RPMI8226 (cell line): ENCODE data around the gene NT5C1A.

Experiments used
- DNase-seq: peaks from one replicate; pipeline ENCODE4 v3.0.0-alpha.2; 2015

The NT5C1A gene

DNA sequence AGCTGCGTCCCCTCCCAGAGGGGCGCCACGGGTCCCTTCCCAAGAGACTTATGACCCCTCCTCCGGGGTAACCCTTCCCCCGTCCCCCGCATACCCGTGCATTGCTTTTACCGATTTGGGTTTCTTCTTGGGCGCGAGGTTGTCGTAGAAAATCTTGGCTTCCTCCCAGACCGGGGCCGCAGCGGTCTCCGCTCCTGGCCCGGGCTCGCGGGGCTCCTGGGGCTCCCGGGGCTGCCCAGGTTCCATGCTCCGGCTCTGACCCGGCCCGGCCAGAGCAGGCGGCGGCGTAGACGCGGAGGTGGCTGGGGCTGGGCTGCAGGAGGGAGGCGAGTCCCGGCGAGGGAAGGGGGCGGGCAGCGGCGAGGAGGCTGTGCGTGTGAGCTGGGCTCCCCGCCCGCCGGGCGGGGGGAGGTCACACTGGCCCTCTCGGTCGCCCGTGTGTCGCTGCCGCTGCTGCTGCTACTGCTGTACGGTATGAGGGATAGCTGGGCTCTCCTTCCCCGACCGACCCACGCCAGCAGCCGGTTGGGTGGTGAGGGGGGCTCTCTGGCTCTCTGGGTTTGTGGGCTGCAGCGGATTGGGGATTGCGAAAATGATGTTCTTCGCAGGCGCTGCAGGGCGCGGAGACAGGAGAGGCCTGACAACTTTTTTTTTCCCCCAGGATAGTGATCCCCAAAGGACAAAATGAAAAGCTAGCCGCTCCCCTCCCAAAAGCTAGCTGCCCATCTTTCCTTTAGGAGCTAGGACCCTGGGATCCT, at the start of gene NT5C1A:
Gene NT5C1A, minus strand, starts transcription at position 315 of the 758 bp plus-strand sequence. Its CDS starts 69 bp downstream, at position 246.
- DNase-seq = peak; percentile 42

DNA sequence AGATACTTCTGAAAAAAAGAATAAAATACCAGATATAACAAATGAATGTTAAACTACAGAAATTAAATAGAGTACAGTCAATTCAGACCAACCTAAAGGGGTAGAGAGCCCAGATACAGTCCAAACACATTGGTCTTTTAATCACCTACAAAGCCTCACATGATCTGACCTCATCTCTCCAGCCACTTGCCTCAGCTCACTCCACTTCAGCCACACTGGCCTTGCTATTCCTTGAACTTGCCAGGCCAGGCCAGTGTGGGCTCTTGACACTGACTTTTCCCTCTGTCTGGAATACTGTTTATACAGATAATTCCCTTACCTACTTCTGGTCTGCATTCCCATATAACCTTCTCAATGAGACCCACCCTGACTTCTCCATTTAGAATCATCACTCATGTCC, 49.8 kb upstream of the NT5C1A start:
- no peak for DNase-seq

DNA sequence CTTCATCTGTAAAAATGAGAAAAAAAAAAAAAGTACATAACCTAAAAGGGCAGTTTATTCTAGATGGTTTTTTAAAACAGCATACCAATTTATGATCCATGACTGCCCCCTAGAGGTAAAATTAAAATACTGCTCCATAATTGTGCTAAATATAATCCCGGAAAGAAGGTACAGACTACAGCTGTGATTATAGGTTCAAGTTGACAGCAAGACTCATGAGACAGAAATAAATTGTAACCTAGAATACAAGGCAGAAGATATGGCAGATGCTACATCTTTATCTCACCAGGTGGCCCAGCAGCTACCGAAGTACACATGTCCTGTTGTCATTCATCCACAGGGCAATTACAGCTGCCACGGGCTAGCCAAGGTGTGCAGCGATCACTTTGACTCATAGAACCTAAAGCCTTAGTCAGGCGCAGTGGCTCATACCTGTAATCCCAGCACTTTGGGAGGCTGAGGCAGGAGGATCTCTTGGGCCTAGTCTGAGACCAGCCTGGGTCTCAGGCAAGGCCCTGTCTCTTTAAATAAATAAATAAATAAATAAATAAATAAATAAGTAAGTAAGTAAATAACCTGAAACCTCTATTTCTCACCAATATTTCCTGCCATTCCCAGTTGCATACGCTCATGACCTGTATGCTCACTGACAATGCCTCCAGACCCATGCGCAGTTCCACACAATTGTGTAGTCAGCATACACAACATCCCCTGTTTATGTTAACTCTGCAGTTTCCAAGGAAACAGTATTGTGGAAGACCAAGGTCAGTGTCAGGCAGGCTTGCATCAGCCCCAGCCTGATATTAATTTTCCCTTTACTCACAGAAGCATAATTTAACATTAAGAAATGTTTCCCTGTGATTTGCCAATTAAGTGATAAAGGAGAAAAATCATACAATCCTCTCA, 48.4 kb upstream of the NT5C1A start:
- peak; percentile 76 for DNase-seq

DNA sequence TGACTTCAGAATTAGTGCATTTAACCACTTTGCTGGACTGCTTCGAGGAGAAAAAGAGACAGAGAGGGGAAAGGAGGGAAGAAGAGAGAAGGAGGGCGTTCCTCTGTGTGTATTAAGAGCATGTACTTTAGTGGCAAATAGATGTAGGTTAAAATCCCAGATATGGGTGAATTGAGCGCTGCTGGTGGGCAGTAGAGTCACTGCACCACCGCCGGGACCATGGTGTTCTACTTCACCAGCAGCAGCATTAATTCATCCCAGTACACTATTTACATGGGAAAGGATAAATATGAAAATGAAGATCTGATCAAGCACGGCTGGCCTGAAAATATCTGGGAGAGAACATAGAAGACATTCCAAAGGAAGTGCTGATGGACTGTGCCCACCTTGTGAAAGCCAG, 45.9 kb upstream of the NT5C1A start:
- DNase-seq = peak; percentile 23

DNA sequence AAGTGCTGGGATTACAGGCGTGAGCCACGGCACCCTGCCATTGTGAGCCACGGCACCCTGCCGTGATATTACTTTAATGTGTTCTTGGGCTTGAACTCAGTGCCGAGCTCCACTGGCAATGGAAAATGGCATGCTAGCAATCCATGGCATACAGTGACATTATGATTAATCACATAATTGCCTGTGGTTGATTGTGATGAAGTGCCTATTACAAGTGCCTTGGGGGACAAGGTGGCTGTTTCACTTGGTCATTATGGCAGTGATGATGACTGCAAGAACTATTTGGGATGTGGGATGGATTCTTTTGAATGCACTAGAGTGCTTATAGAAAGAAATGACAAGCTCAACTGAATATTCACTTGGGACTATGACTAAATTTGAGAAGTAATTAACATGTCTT, 41.6 kb upstream of the NT5C1A start:
- DNase-seq = no peak

DNA sequence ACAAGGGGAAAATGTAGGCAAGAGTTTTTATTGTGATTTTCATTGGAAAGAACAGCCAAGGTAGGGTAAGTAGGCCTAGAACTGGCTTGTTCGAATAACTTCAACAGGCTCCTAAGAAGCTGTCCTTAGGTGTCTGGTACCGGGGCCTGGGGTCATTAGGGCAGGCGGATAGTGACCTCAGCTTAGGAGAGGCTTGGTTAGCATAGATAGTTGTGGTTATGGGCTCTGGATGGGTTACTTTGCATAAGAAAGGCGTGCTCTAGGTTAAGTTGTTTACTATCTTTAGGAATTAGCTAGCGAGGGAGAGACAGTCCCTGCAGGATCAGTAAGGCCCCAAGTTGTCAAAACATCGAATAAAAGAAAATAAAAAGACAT, 40.0 kb upstream of the NT5C1A start:
- no peak for DNase-seq

DNA sequence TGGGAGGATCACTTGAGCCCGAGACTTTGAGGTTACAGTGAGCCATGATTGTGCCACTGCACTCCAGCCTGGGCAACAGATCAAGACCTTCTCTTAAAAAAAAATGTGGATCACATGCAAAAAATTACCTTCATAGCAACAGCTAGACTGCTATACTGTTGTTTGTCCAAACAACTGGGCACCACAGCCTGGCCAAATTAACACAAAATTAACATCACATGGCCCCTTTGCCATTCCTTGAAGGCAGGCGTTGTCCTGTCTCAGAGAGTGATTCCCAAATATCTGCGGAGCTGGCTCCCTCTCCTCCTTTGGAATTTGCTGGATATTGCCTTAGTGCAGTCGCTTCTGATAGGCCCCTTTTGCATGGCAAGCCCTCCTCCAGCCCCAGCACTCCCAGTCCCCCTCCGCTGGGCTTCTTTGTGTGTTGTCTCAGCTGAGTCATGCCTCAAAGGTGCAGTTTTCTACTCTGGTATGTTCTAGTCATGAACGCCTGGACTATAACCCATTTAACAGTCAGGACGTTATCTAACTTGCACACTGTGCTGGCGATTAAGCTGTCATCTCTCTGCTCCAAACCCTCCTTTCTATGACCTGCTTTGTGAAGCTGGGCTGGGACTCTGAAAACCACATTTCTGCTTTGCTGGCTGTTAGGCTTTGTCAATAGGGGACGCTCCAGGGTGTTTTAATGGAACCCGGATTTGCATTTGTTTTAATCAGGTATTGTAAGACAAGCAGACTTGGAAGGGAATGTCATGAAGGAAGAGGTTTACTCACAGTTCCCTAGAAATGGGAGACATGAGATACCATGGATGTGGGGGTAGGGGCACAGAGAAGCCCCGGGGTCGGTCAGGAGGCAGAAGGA, 39.4 kb upstream of the NT5C1A start:
- no peak for DNase-seq

DNA sequence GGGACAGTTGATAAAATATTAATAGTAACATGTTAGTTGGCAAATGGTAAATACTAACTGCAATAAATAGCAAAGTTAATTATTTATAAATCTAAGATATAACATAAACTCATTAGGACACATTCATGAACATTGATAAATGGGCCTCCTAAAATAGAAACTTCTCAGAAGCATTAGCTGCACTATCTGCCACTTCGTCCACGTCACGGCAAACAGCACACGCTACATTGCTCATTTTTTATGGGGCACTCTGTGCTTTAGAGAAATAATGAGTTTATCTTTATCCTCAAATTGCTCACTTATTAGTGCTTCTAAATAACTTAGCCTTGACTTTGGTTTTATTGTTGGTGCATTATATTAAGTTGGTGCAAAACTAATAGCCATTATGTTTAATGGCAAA, 35.6 kb upstream of the NT5C1A start:
- no peak for DNase-seq

DNA sequence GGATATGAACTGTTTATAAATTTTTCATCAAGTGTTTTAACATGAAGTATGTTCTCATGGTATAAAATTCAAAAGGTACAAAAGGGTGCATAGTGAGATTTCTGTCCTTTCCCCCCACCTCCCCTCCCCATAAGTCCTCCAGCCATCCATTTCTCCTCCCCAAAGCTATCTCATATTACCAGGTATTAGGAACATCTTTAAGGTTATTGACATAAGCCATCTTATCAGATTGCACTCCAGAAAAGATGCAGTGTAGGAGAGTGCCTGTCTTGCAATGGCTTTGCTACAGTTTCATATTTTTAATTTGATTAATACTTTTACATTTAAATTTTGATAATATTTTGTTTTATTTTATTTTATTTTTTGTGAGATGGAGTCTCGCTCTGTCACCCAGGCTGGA, 32.9 kb upstream of the NT5C1A start:
- no peak for DNase-seq

DNA sequence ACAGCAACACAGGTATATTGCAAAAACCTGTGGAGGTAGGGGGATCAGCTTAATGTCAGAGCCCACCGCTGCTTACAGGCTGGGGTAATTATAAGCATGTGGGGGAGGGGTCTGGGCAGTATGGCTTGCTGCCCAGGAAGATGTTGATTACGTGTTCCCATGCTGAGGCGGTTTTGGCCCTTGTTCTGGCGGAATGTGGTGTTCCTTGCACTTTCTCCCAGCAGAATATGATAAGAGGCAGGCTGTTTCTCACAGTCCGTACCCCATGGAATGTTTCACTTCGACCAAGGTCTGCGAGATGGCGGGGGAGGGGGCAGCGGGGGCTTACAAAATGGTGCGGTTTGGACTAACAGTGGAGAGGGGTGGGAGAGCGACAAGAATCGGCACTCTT, 29.1 kb upstream of the NT5C1A start:
- no peak for DNase-seq

DNA sequence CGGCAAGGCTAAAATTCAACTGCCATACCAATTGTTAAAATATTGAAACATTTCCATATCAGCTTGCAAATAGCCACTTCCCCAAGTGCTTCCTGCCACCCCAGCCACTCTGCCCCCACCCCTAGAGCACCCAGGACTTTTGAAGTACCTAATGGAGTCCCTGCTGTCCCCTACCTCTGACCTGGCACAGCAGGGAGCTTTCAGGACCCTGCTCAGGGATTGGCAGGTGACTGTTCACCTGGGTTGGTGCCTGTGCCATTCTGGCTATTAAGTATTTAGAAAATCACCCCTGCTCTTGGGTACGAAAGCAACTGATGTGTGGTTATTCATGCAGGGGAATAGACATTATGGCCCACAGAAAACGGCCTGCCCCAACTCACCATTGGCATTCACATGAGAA, 28.4 kb upstream of the NT5C1A start:
- no peak for DNase-seq

DNA sequence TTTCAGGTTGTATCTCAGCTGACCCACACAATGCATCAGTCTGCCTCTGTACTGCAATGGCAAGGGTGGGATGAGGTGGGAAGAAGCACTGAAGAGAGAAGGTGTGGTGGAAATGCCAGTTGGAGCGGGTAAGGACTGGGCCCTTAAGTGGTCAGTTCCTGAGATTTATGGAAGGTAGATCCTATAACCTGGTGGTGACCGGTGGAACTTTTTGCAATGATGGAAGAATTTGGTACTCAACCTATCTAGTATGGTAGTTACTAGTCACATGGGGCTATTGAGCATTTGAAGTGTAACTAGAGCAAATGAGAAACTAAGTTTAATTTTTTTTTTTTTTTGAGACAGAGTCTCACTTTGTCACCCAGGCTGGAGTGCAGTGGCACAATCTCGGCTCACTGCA, 27.5 kb upstream of the NT5C1A start:
- no peak for DNase-seq

DNA sequence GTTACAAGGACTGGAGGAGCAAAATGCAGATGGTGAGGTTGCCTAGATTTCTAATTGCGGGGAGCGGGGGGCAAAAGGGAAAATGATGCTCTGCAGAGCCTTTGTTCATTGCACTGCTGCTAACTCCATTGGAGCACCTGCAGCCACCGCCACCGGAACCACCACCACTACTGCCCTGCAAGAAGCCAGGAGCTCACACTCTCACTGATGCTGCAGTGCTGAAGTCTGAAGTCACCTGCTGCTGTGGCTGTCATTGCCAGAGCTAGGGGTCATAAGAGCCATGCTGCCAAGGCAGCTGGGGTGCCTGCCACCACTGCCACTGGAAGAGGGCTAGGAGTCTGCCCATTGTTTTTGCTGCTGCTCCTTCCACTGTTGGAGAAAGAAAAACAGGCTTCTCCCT, 26.7 kb upstream of the NT5C1A start:
- DNase-seq = no peak

DNA sequence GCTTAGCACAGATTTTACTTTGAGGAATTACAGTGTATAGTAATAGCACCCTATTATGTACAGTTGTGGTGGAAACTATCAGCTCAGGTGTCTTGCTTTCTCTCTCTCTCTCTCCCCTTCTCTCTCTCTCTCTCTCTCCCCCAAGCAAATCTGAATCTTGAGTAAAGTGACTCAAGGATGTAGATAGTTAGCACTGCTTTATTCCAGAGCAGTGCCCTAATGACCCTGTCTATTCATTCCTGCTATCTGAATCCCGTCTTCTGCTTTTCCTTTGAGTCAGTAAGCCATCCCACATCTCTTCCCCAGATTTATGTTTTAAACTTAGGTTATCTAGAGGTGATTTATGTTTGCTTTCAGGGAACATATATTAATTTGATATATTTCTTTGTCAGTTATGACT, 24.5 kb upstream of the NT5C1A start:
- DNase-seq = no peak

DNA sequence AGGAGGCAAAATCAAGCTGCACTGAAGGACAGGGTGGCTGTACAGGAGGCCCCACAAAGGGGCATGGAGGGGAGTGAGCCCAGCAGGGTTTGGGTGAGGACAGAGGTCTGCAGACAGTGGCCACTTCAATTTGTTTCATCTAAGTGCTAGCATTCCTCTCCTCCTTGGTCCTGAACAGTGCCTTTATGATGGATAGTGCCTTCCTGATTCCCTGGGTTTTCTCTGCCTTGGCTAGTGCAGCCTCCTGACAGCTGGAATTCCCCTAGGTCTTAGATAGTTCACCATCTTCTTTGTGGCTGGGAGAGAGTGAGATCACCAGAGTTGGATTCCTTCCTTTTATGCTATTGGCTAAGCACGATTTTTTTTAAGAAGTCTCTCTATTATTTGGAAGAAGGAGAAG, 23.1 kb upstream of the NT5C1A start:
- no peak for DNase-seq

DNA sequence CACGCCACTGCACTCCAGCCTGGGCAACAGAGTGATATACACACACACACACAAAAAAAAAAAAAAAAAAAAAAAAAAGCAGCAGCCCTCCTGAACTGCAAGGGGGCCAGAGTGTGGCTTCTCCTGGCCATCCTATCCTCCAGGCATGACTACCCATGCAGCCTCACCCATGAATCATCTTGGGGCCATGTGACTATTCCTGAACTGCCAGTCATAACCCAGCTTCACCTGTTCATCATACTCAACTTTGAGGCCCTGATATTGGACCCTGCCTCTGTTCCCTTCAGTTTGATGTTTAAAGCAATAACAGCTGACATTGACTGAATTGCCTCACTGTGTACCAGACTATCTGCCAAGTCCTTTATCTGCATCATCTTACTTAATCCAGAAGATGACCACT, 22.1 kb upstream of the NT5C1A start:
- no peak for DNase-seq

DNA sequence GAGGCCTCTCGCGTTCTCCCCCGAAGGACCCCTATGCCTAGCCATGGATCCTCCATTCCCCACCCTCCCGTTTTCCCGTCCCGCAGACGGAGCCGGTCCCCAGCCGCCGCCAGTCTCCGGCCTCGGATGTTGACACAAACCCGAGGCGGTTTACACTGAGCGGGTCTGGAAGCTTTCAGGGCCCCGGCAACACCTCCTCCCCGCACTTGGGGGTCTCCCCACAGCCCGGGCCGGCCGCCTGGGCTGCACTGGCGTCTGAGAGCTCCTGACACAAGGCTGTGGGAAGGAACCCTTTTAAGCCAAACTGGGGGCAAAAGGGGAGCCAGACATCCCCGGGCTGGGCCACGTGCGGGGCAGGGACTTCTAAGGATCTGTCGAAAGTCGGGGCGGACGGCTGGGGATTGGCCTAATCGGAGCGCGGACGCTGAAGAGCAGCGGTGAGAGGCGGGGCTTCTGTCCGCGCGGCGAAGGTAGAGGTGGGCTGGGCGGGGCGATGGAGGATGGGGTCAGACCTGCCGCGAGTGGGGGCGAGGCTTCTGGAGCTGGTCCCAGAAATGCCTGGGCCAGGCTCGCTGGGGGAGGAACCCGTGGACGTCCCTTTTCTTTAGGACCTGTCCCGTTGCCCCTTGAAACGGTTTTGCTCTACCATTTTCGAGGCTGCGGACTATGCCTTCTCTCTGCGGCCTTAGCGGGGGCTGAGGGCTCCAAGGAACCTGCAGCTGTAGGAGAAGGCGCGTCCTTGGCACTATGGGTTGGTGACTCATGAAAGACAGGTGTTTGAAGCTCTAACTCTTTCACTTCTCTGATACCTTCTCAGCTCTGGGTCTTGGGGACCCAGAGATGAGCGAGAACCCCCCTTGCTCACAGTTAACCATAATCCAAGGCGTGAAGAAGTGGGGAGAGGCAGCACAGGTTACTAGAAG, 20.5 kb upstream of the NT5C1A start:
- DNase-seq = no peak

DNA sequence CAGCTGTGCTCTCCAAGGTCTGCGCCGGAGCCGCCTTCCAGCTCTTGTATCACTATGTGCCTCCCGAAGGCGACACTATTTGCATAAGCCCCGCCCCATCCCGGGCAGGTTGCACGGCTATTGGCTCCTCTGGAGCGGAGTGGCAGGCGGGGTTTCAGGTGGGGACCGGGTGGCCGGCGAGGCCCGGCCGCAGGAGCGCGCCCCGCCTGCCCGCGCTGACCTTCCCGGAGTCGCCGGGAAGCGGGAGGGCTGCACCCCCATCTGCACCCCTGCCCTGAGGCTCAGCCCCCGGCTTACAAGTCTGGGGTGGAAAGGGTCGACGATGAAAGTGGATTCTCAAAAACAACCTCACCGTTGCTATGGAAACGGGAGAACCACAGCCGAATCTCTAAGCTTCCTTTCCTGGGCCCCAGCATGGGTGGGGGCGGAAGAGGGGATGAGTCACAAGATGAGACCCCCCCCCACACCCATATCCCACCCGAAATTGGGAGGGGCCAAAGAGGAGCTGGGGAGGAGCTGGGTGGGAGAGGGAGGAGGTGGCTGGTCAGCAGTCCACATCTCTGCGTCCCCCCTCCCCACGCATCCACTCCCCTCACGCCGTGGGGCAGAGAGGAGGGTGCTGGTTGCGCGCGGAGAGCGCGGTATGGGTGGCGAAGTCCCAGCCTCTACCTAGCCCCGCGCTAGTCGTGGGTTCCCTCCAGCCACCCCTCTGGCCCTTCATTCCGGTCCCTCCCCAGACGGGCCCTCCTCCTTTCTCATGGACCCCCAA, 19.7 kb upstream of the NT5C1A start, which contains the start of gene HPCAL4:
Gene HPCAL4, minus strand, starts transcription at position 51 of the 769 bp plus-strand sequence. CDS start 6,830 bp downstream, outside the sequence.
- peak; percentile 94 for DNase-seq

DNA sequence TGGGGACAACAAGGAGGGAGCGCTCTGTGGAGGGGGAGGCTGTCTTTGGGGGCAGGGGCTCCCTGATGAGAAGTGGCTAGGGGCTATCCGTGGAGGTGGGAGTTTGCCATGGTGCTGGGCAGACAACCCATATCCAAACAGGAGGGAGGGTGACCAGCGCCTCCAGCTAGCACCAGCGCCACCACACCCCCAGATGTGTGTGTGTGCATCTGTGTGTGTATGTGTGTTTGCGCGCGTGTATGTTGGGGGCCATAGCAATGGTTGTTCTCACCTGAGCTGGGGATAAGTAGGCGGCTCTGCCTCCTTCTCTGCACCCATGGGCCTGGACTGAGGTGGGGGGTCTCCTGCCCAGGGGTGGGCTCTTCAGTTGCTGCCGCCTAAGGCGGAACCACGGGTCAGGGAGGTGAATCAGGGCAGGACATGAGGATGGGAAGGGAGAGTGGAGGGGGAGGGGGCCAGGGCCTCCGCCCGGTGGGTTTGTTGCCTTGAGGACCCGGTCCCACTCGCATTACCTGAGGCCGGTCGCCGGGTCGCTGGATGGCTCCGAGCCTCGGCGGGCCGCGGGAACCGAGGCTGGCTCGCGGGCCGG, 19.0 kb upstream of the NT5C1A start:
- no peak for DNase-seq

DNA sequence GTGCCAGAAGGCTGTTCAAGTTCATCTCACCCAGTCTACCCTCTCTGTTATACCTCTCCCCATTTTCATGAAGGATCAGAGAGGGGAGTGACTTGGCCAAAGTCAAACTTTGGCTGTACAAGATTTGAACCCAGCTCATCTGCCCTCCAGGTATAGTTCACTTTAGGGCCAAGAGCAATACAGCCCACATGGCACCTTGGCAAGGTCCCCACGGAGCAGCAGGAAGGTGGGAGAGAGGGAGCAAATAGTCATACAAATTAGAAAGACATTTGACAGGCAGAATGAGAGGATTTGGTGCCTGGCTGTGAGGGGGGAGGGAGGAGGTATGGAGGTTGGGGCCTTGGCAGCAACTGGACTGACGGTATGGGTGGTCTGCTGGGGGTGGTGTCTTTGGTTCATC, 18.3 kb upstream of the NT5C1A start:
- DNase-seq = no peak

DNA sequence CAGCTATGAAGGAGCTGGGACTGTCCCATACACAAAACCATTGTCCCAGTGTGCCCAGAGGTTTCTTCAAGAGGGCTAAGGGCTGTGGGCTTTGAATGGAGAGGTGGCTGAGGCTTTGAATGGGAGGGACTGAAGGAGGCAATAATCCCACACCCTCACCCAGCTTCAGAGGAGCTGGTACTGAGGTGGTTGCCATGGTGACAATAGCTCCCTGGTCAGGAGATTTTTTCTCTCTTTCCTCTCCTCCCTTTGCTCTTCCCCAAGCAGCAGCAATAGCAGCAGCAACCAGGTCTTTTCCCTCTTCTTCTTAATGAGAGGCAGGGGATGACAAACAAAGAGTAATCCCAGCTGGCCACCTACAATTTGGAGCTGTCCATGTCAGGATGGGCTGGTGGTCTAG, 17.7 kb upstream of the NT5C1A start:
- no peak for DNase-seq
